ENCODE measurements around the gene ADAMTSL1. TPM values are rescaled to one million over a fixed set of nuclear protein-coding genes. Genes with fewer than 3 reads are reported as not detected.

Gene ADAMTSL1
- total and polyA plus RNA-seq, 2 experiments from 2014 or later: 2.3 to 5.0 TPM

GRCh38 chr9:18504707-18505106 lies 30.8 kb downstream of the ADAMTSL1 start:
- H3K27ac ChIP-seq (ENCODE audit: low read depth): no peak overlapping the region
- no peaks in the 10 kb centered on the region for H3K27me3 ChIP-seq (ENCODE audit: insufficient read depth)
- Mint-ChIP-seq H3K4me1 (peaks cover 30% of the 10 kb centered on the region), H3K27me3 (ENCODE audit: insufficient read depth, low read depth, poor library complexity) (peaks cover 3% of the 10 kb centered on the region), H3K4me3 (no peak overlapping the region), H3K9me3 (no peaks in the 10 kb centered on the region), H3K36me3 (ENCODE audit: low read depth) (no peaks in the 10 kb centered on the region), H3K27ac (peak overlapping the region; percentile 85; the same call in 1 of the 2 replicates)
- no peaks in the 10 kb centered on the region for H4K20me1 ChIP-seq (replicated peaks; ENCODE audit: insufficient read depth)
- H3F3A ChIP-seq (replicated peaks; ENCODE audit: low read depth): no peaks in the 10 kb centered on the region
- TF ChIP-seq STAT1 (IDR thresholded peaks at IDR 0.05; ENCODE audit: unreplicated experiment) (no peak), REST (IDR thresholded peaks at IDR 0.05; ENCODE audit: unreplicated experiment) (no peak), JUNB (IDR thresholded peaks at IDR 0.05; ENCODE audit: unreplicated experiment) (no peak), ZNF331 (CRISPR knock-in tag; IDR thresholded peaks at IDR 0.05; ENCODE audit: low read depth) (no peak), CREB1 (CRISPR knock-in tag; IDR thresholded peaks at IDR 0.05; ENCODE audit: low read depth) (no peak), ETS1 (IDR thresholded peaks at IDR 0.05) (no peak), POLR2AphosphoS5 (IDR thresholded peaks at IDR 0.05; ENCODE audit: low read depth) (no peak), ZNF462 (CRISPR knock-in tag; IDR thresholded peaks at IDR 0.05) (no peak), NANOG (IDR thresholded peaks at IDR 0.05; ENCODE audit: borderline replicate concordance) (no peak), CTCF (conservative IDR thresholded peaks at IDR 0.05; ENCODE audit: low read depth in 2 of 2) (no peak), EZH2phosphoT487 (IDR thresholded peaks at IDR 0.05; ENCODE audit: unreplicated experiment) (no peak)
- H2AFZ ChIP-seq: peak overlapping the region; percentile 38; the same call in 1 of the 2 replicates
- peaks cover 36% of the 10 kb centered on the region for H3K4me1 ChIP-seq (ENCODE audit: insufficient read depth)
- ATAC-seq: peak; percentile 100
- H3K4me2 ChIP-seq: peak overlapping the region; percentile 20
- no peaks in the 10 kb centered on the region for H3K79me2 ChIP-seq (replicated peaks; ENCODE audit: insufficient read depth)
- H3K4me3 ChIP-seq: no peak overlapping the region
- no peaks in the 10 kb centered on the region for H3K36me3 ChIP-seq (ENCODE audit: insufficient read depth)
- H3K9me2 ChIP-seq (ENCODE audit: insufficient read depth): no peaks in the 10 kb centered on the region
- DNase-seq (ENCODE audit: low spot score): peak; percentile 85
